Stomach (tissue), 4 donors: ENCODE results near the gene TSGA10.

ENCODE experiments used
- CTCF ChIP-seq, 7 experiments: fragments of 450-650 bp in 4 of 7; fragments of 200-600 bp in 3 of 7; sonication (generic) in 3 of 7; IDR thresholded peaks; one replicate each; pipeline ENCODE4 v1.5.1; 2016 to 2019; ENCODE audit warnings: antibody characterized with exemption in 7 of 7, control low read depth in 2 of 7, mild to moderate bottlenecking in 1 of 7
- POLR2A ChIP-seq, 4 donors: fragments of 450-650 bp; IDR thresholded peaks; one replicate each; pipeline ENCODE4 v1.6.1; 2016; ENCODE audit warnings: antibody characterized with exemption in 4 of 4, control low read depth in 2 of 4, mild to moderate bottlenecking in 1 of 4, moderate library complexity in 1 of 4

- TF ChIP-seq CTCF (IDR thresholded peaks at IDR 0.05) (no peak), POLR2A (IDR thresholded peaks at IDR 0.05) (no peak)
Observed at GRCh38 chr2:99158599-99158998, 3.9 kb upstream of the TSGA10 start.
